Measurements from ENCODE around the gene ITGA7.
A peak's percentile ranks its signal among the peaks of the same experiment; 100 is the strongest.

ITGA7 gene

GRCh38 chr12:55734595-55734994, 26.9 kb upstream of the ITGA7 start:
- DNase-seq, result no peak

- DNase-seq, result no peak
Measured at GRCh38 chr12:55733858-55734257, 26.2 kb upstream of the ITGA7 start.

- DNase-seq, result no peak
Measured at GRCh38 chr12:55733021-55733555, 25.4 kb upstream of the ITGA7 start.

DNA sequence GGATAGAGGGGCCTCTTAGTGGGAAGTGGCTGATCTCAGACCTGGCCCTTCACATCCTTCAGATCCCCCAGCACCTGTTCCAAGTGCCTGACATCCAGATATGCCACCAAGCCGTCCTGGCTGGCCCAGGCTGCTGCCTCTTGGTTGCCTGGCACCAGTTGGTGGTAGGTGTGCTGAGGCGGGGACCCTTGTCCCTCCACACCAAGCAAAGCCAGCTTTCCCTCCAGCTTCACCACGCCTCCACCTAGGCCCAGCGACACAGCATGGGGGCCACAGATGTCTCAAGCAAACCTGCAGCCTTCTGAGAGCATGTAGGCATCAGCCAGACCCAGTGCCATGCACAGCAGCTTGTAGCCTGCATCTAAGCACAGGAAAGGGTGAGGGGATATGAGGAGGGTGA, 24.6 kb upstream of the ITGA7 start:
- no peak for DNase-seq

DNA sequence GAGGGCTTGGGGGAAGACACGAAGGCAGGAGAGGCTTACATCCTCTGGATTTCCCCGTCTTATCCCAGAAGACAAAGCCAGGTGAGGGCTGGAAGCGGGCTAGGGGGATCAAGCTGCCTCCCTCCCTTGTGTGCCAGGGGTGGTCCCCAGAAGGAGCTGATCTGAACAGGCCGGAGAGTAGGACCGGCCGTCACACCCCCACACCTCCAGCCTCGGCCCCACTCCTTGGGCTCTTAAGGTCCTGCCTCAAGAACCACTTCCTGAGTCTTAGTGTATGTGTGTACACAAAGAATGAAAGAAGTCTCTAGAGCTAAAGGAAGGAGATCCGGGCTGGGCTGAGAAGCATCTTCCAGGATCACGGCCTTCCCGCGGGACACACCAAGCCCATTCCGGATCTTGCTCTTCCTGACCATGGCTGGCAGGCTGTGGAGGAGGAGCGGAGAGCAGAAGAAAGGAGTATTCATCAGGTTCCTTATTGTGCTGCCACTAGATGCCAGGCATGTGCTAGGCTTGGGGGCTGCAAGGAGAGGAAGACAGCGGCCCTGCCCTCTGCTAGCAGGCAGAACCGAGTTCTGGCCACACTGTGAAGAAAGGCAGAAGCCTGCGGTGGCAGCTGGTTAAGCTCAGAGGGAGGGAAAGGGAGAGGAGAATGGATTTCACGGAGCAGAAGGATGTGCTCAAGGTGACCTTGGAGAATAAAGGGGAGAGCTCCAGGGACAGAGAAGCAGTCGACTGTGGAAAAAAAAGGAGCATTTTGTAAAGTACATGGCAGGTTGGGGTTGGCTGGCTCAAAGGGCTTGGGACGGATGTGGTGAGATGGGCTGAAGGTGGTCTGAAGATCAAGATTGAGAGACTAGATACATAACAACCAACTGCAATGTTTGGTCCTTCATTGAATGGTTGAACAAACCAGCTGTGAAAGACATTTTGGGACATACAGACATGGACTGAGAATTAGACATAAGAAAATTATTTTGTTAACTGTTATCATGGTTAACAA, 22.4 kb upstream of the ITGA7 start:
- peak; percentile 50 for DNase-seq

DNA sequence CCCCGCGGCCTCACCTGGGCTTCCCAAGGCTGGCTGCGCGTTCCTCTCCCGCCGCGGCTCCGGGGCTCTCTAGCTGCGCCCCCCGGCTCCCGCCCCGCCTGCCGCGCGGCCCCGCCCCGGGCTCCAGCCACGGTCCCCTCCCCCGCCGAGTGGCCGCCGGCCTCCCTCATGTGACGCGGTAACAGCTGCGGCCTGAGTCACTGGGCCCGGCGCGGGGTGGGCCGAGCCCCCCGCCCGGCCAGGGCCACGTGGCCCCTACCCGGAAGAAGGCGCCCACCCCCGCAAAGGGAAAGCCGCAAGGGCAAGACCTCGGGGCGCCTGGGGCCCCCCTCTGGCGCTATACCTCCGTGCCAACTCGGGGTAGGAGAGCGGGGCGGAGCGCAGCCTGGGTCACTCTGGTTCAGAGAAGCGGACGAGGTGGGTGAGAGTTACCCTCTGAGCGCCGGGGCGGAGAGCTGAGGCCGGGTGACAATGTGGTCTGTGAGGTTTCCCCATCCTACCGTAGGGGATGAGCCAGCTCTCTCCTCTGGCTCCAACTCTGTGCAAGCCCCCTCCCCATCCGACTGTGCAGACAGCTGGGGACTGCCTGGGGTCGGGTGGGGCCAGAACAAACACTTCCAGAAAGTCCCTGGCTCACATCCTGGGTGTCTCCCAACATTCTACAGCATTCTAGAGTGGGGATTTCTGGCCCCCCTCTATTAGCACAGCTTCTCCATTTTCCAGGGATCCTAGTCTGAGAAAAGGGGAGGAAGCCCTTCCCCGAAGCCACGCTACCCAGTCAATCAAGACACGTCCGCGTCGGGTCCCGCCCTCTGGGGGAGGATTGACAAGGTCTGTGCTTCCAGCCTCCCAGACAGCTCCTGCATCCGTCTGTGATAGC, 21.5 kb upstream of the ITGA7 start, which contains the start of gene CD63:
Gene CD63 (minus strand): TSS at position 71 of the 880 bp plus-strand sequence. CDS start 668 bp downstream, outside the sequence.
- peak; percentile 76 for DNase-seq

GRCh38 chr12:55728186-55728938, 20.7 kb upstream of the ITGA7 start:
- no peak for DNase-seq

DNA sequence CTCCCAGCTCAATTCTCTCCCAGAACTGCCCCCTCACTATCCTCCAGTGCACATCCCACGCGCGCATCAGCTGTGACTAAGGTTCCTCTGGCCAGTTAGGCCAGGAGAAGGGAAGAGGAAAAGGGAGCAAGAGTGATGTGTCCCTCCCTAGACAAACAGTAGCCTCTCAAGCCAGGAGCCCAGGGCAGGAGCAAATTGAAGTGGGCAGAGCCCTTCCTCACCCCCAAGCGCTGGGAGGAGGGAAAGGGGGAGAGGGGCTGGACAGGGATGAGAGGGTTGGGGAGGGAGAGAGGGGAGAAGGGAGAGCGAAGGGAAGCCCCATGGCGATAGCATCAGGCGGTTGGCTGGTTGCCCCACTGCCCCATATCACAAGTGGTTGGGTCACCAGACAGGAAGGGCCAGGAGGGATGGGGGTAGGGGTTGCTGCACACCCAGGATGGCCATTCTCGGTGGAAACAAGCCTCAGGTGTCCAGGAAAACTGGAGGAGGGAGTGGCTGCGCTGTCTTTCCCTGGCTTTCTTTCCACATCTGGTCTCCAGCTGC, 20.0 kb upstream of the ITGA7 start:
- no peak for DNase-seq

GRCh38 chr12:55726971-55727370, 19.3 kb upstream of the ITGA7 start:
- no peak for DNase-seq

GRCh38 chr12:55725556-55725955, 17.9 kb upstream of the ITGA7 start:
- DNase-seq, result no peak

- DNase-seq, result no peak
Measured at GRCh38 chr12:55724940-55725309, 17.2 kb upstream of the ITGA7 start.

- DNase-seq, result peak; percentile 68
Measured at GRCh38 chr12:55724226-55724939, 16.7 kb upstream of the ITGA7 start.

DNA sequence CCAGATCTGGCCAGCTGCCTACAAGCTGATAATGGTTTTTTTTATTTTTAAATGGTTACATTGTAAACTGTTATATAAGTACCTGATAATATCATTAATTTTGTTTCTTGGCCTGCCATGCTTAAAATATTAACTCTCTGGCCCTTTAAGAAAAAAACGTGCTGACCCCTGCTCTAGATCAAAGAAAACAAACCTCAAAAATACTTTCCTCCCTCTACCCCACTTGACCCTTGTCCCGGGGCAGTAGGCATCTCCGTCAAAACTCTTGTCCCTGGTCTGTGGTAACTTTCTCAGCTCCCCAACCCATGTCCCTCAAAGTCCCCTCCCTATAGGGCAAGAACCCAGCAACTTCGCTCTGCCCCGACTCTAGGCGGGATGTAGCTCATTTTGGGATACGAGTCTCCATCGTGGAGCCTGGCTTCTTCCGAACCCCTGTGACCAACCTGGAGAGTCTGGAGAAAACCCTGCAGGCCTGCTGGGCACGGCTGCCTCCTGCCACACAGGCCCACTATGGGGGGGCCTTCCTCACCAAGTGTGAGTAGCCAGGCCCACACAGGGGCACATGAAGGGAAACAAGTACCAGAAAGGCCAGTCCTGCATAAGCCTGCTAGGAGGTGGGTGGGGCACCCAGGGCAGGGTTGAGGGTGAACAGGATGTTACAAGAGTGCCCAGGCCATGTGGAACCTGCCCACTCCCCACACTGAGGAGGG, 16.0 kb upstream of the ITGA7 start:
- no peak for DNase-seq

DNA sequence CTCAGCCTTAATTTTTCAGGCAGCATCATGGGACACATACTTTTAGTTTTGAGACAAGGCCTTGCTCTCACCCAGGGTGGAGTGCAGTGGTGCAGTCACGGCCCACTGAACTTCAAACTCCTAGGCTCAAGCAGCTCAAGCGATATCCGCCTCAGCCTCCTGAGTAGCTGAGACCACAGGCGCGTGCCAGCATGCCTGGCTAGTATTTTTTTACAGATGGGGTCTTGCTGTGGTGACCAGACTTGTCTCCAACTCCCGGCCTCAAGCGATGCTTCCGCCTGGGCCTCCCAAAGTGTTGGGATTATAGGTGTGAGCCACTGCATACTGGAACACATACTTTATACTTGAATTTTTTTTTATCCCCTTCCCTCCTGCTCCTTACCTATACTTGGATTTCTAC, 15.2 kb upstream of the ITGA7 start:
- no peak for DNase-seq

DNA sequence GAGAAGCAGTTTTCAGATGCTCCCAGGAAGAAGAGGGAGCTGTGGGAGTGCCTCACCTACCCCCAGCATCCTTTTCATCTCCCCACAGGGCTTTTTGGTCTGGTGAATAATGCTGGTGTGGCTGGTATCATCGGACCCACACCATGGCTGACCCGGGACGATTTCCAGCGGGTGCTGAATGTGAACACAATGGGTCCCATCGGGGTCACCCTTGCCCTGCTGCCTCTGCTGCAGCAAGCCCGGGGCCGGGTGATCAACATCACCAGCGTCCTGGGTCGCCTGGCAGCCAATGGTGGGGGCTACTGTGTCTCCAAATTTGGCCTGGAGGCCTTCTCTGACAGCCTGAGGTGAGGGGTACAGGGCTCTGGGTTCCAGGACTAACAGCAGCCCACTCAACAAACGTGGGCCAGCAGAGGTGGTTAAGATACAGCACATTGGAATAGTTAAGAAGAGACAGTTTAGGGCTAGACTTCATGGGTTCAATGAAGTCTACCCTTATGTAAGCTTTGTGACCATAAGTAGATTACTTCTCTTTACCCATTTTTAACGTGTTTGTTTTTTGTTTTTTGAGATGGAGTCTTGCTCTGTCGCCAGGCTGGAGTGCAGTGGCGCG, 14.0 kb upstream of the ITGA7 start:
- no peak for DNase-seq

- DNase-seq, result no peak
Measured at GRCh38 chr12:55720894-55721444, 13.3 kb upstream of the ITGA7 start.

DNA sequence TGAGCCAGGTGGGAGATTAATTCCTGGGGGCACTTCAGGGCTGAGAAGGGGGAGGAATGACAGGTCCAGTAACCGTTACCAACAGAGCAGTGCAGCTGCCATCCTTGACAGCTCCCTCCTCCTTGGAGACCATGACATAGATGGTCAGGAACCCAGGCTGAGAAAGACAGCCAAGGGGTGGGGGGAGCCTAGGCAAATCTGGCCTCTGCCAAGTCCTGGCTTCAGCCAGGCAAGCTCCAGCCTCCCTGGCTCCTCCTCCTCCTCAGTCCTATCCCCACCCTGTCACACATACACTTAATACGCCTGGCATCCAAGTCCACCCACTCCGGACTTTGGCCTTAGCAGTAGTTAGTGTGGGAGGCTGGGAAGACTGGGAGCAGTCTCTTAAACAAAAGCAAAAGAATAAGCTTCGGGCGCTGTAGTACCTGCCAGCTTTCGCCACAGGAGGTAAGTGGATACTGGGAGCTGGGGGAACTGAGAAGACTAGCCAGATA, 12.4 kb upstream of the ITGA7 start, which contains the start of gene RDH5:
Gene RDH5 (plus strand): TSS at position 323 of the 494 bp plus-strand sequence. CDS start 792 bp downstream, outside the sequence.
- DNase-seq, result no peak

DNA sequence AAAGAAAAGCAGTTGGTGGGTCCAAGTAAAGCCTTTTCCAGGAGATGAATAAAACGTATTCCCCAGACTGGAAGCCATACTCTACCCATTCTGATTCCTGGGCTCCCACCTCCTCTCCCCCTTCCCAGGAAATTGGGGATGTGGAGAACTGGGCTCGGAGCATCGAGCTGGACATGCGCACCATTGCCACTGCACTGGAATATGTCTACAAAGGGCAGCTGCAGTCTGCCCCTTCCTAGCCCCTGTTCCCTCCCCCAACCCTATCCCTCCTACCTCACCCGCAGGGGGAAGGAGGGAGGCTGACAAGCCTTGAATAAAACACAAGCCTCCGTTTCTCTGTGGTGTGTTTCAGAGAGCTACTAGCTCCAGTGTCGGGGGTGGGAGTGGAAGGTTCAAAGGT, 11.7 kb upstream of the ITGA7 start:
- no peak for DNase-seq

GRCh38 chr12:55718624-55719275, 11.0 kb upstream of the ITGA7 start:
- no peak for DNase-seq

Data from activated CD4-positive, alpha-beta T cell treated with anti-CD3 and anti-CD28 coated beads, Interleukin-2, amount 50 U/mL, for 16 hours (primary cell).